Thoracic aorta (tissue), 2 donors: ENCODE measurements around the gene PITPNB. TPM values are rescaled to one million over a fixed set of nuclear protein-coding genes. Genes with fewer than 3 reads are reported as not detected.

Source experiments
- ATAC-seq: fragments of 150-250 bp; one replicate; pipeline ENCODE4 v1.8.0; 2017; ENCODE audit warnings: low read depth; ENCODE audit not compliant: insufficient number of reproducible peaks, low FRiP score
- DNase-seq: peaks from one replicate; pipeline ENCODE4 v3.0.0-alpha.2; 2020; ENCODE audit warnings: low spot score
- H3K27ac ChIP-seq, 2 donors: fragments of 200-600 bp; sonication (generic); 1 replicate in 1 of 2; 2 replicates in 1 of 2; pipeline ENCODE4 v1.5.1; 2016; ENCODE audit warnings: mild to moderate bottlenecking in 2 of 2, moderate library complexity in 2 of 2
- H3K27me3 ChIP-seq: fragments of 200-600 bp; sonication (generic); replicated peaks from 2 replicates; pipeline ENCODE4 v1.6.0; 2016; ENCODE audit warnings: mild to moderate bottlenecking; ENCODE audit not compliant: insufficient read depth
- H3K36me3 ChIP-seq: fragments of 200-600 bp; sonication (generic); one replicate; pipeline ENCODE4 v1.5.1; 2016
- H3K4me1 ChIP-seq, 2 donors: fragments of 200-600 bp; sonication (generic); 1 replicate in 1 of 2; 2 replicates in 1 of 2; pipeline versions ENCODE4 v1.5.1 to v1.6.0; 2016; ENCODE audit warnings: low read depth in 2 of 2, mild to moderate bottlenecking in 1 of 2; ENCODE audit not compliant: control insufficient read depth in 1 of 2
- H3K4me3 ChIP-seq: fragments of 200-600 bp; sonication (generic); 2 replicates; pipeline ENCODE4 v1.5.1; 2016; ENCODE audit warnings: mild to moderate bottlenecking
- H3K9me3 ChIP-seq: fragments of 200-600 bp; sonication (generic); 2 replicates; pipeline ENCODE4 v1.5.1; 2016
- total RNA-seq, 2 donors: library from RNA; depleted of rRNA; stranded (reverse); fragments of >200 nt; gene quantifications; one replicate each; pipeline versions ENCODE4 v1.1.0 to v1.2.3, GENCODE V29; 2016
- TF ChIP-seq, protein P1 (sequence below): fragments of 200-600 bp; sonication (generic); IDR thresholded peaks from one replicate; pipeline ENCODE4 v1.5.1; 2019; ENCODE audit warnings: antibody characterized with exemption

Gene PITPNB
- total RNA-seq, 2 donors from 2014 or later: 42.2 to 111 TPM

DNA sequence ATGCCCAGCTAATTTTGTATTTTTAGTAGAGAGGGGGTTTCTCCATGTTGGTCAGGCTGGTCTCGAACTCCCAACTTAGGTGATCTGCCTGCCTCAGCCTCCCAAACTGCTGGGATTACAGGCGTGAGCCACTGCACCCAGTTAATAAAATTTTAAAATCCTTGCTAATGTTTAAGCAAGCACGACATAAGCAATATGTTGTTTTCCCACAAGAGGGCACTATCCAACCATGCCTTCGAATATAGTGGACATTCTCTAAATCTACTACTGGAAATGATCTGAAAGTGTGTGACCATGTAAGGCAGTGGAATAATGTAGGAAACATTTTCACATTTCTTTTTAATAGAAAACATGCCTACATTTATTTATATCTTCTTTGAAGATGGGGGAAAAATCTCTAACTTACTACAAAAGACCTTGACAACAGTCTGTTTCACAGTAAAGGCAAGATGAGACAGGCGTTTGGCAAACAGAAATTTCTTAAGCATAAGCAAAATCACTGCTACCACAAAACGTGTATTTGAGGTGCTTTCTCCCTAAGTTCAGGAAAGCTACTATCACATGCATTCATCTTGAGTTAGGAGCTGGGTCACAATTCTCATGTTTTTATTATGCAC, 38.2 kb downstream of the PITPNB start:
- peaks cover 40 to 72% of the 10 kb centered on the region in 2 donors for H3K4me1 ChIP-seq
- peak overlapping the region; percentile 72 to 85 for H3K27ac ChIP-seq
- TF ChIP-seq, protein P1, sequence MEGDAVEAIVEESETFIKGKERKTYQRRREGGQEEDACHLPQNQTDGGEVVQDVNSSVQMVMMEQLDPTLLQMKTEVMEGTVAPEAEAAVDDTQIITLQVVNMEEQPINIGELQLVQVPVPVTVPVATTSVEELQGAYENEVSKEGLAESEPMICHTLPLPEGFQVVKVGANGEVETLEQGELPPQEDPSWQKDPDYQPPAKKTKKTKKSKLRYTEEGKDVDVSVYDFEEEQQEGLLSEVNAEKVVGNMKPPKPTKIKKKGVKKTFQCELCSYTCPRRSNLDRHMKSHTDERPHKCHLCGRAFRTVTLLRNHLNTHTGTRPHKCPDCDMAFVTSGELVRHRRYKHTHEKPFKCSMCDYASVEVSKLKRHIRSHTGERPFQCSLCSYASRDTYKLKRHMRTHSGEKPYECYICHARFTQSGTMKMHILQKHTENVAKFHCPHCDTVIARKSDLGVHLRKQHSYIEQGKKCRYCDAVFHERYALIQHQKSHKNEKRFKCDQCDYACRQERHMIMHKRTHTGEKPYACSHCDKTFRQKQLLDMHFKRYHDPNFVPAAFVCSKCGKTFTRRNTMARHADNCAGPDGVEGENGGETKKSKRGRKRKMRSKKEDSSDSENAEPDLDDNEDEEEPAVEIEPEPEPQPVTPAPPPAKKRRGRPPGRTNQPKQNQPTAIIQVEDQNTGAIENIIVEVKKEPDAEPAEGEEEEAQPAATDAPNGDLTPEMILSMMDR: peak; percentile 75
- H3K9me3 ChIP-seq: no peaks in the 10 kb centered on the region
- H3K27me3 ChIP-seq: no peaks in the 10 kb centered on the region
- no peaks in the 10 kb centered on the region for H3K36me3 ChIP-seq
- ATAC-seq: peak; percentile 89
- no peak for DNase-seq
- H3K4me3 ChIP-seq: peak overlapping the region; percentile 37

DNA sequence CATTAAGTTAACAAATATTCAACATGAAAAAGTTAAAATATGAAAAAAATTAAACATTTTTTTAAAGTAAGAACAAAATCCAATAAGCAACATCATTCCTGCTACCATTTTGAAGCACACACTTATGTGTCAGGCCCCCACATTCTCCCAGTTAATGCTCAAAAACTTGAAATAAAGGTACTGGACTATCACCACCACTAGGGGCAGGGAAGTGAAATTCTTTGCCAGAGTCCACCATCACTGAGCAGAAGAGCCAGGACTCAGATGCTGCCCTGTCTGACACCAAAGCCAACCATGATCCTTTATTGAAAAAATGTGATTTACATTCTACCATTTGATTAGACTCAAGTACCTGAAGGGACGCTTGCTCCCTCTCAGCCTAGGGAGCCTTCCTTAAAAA, 39.1 kb downstream of the PITPNB start:
- Histone ChIP-seq H3K27ac (peak overlapping the region; percentile 72 to 85), H3K36me3 (no peaks in the 10 kb centered on the region), H3K4me3 (no peak overlapping the region), H3K4me1 (peaks cover 43 to 79% of the 10 kb centered on the region in 2 donors), H3K9me3 (no peaks in the 10 kb centered on the region), H3K27me3 (no peaks in the 10 kb centered on the region)
- DNase-seq (no peak), ATAC-seq (no peak)
- TF ChIP-seq, protein P1: peak; percentile 62

DNA sequence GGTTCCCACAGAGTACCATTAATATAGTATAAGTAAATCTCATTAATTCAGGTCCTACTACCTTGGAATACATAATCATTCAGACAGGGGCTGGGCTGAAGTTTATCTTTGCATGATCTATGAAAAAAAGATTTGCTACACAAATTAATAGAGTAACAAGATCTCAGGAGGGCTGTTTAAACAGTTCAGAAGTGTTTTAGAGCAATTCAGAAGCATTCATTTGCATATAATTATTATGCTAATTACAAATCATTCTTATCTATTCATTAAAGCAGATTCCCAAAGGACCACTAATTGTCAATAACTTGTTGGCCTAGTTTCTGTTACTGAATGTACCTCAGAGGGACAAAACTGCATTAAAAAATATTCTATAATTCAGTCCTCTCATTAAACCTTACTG, 40.5 kb downstream of the PITPNB start:
- ATAC-seq (no peak), DNase-seq (no peak)
- Histone ChIP-seq H3K4me3 (no peak overlapping the region), H3K9me3 (no peaks in the 10 kb centered on the region), H3K27ac (no peak overlapping the region), H3K27me3 (no peaks in the 10 kb centered on the region), H3K4me1 (peaks cover 53 to 89% of the 10 kb centered on the region in 2 donors), H3K36me3 (no peaks in the 10 kb centered on the region)
- TF ChIP-seq, protein P1: no peak

DNA sequence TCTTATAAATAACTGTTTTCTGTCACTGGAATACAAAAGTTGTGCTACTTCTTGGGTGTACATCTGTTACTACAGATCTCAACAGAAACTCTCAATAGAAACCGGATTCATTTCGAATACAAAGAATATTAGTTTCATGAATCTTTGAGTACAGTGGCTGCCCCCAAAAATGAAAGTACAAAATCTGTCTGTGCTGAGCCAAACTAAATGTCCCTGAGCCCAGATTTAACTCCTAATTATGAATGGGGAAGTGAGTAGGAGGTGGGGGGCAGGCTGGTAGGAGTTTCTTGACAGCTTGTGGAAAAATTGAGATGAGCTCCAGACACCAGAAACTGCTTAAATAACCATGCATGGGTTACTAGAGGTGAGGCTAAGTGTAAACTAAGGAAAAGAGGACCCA, 41.6 kb downstream of the PITPNB start:
- Histone ChIP-seq H3K36me3 (no peaks in the 10 kb centered on the region), H3K9me3 (no peaks in the 10 kb centered on the region), H3K27ac (peak overlapping the region in 1 of 2 donors; percentile 25), H3K4me1 (peaks cover 59 to 90% of the 10 kb centered on the region in 2 donors), H3K4me3 (no peak overlapping the region), H3K27me3 (no peaks in the 10 kb centered on the region)
- ATAC-seq: no peak
- DNase-seq: no peak
- TF ChIP-seq, protein P1: no peak

DNA sequence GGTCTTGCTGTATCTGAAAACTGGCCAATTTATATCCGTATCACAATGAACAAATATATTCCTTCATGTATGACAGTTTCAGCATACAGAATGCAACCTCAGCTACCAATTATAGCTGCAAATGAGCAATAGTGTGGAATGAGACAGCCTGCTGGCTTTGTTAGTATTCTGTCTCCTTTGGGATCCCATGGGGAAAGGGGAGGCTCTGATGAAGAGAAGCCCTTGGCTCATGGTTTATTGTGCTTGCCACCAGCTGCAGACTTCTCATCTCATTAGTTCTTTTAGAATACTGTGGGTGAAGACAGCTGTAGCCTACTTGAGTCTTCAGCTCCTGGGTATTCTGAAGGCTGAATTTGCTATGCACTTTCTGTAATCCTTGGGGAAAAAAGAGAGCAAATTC, 42.4 kb downstream of the PITPNB start:
- TF ChIP-seq, protein P1: no peak
- DNase-seq: no peak
- Histone ChIP-seq H3K9me3 (no peaks in the 10 kb centered on the region), H3K36me3 (no peaks in the 10 kb centered on the region), H3K4me1 (peaks cover 58 to 90% of the 10 kb centered on the region in 2 donors), H3K4me3 (no peak overlapping the region), H3K27ac (no peak overlapping the region), H3K27me3 (no peaks in the 10 kb centered on the region)
- ATAC-seq: no peak
